ENCODE data around the gene VPS26A.

DNA sequence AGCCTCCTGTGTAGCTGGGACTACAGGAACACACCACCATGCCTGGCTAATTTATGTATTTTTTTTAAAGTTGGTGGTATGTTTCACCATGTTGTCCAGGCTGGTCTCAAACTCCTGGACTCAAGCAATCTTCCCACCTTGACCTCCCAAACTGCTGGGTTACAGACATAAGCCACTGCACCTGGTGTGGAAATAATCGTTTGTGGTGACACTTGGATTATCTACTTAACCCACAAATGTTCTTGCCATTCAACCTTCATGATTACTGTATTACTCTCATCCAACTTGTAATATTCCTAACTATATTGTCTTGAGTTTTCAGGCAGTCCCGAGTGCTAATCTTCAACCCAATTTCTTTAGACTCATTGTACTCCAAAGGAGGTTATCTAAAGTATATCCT, 45.7 kb upstream of the VPS26A start:
- TF ChIP-seq EP300 (IDR thresholded peaks at IDR 0.05) (no peak), POLR2A (IDR thresholded peaks at IDR 0.05; ENCODE audit: low read depth) (no peak), CTCF (IDR thresholded peaks at IDR 0.05) (no peak), POLR2AphosphoS5 (IDR thresholded peaks at IDR 0.05) (no peak)

Data from esophagus muscularis mucosa (tissue), 4 donors.